ENCODE data around the gene VAMP5.
"Not testable (repeated sequence)": the region's sequence is repeated elsewhere in the genome, so short reads cannot be mapped to it uniquely, and the experiment has no call there.

Gene VAMP5, protein sequence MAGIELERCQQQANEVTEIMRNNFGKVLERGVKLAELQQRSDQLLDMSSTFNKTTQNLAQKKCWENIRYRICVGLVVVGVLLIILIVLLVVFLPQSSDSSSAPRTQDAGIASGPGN

DNA sequence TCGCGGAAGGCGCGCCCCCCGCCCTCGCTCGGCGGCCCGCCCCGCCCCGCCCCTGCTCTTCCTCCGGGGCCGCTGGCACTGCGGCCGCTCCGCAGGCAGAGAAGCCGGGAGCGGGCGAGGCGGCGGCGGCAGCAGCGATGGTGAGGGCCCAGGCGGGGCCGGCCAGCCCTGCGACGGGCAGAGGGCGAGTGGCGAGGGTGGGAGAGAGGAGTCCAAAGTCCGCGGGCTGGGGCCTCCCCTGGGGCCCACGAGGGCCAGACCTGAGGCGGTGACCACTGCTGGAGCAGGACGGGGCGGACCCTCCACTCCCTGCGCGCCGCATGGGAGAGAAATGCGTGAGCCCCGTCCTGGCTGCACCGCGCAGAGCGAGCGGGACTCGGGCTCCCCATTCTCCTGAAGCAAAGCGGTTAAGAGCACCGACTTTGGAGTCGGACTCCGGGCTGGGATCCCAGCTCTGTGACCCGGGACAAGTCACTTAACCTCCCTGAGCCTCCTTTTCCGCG is at the start of gene VAMP5:
VAMP5 (plus strand) TSS at position 78 of the 503 bp plus-strand sequence; CDS start at position 138, 60 bp downstream.
- no peak for DNase-seq

DNA sequence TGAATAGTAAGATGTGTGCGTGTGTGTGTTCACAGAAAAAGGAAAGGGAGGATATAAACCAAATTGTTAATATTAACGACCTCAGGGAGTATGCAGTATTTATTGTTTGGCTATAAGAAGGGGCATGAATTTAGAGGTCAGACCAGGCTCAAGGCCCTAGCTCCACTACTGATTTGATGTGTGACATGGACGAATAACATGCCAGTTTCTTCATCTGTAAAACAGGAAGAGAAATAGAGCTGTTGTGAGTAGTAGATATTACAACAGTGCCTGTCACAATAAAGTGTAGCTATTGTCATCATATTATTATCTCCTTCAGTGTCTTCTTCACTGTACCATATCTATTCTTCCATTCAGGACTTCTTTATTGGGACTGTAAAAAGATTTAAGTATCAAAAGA is 49.4 kb upstream of the VAMP5 start:
- no peak for DNase-seq

DNA sequence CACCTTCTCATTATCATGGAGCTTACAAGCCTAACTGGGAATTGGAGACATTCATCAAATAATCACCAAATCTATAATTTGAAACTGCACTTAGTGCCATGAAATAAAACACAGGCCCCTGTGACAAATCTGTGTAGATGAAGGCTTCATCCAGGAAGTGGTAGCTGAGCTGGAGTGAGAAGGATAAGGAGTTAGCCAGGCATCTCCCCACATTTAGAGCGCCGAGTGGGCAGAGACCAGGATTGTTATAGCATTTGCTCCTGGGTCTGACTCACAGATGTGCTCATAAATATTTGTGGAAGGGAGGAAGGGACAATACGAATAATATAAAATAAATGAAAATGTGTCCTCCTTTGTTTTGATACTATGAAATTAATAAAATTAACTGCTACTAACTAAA is 47.8 kb upstream of the VAMP5 start:
- DNase-seq, result no peak

- peak; percentile 62 for DNase-seq
These were observed 46.4 kb upstream of the VAMP5 start for GRCh38 chr2:85537600-85538506.

GRCh38 chr2:85538507-85539360 is 45.5 kb upstream of the VAMP5 start, which contains the start of gene MAT2A:
TSS of gene MAT2A (plus strand) at chr2:85539168. CDS start at chr2:85539288, 120 bp downstream.
- peak; percentile 93 for DNase-seq

GRCh38 chr2:85539361-85540132 is 44.7 kb upstream of the VAMP5 start:
- DNase-seq, result peak; percentile 60

DNA sequence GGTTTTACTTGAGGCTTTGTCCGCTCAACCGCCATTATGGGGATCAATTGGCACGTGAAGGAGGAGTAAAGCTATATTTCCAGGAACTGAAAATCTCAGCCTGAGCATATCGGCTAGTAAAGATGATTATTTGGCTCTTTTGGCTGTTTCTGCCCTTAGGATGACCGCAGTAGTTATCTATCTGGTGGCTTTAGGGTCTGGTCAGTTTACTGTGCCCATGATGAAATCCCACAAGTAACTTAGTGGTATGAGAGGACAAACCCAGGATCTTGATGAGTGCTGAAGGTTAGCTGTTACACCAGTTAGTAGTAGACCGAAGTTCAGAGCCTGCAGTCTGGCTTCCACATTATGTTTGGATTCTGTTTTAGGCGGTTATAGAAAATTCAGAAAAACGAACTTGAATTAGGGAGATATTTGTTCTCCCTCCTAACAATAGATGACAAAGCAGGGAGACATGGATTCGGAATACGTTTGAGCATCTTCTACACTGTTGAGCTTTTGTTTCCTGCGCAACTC is 44.0 kb upstream of the VAMP5 start:
- no peak for DNase-seq

GRCh38 chr2:85541262-85541661 is 43.0 kb upstream of the VAMP5 start:
- DNase-seq, result no peak

DNA sequence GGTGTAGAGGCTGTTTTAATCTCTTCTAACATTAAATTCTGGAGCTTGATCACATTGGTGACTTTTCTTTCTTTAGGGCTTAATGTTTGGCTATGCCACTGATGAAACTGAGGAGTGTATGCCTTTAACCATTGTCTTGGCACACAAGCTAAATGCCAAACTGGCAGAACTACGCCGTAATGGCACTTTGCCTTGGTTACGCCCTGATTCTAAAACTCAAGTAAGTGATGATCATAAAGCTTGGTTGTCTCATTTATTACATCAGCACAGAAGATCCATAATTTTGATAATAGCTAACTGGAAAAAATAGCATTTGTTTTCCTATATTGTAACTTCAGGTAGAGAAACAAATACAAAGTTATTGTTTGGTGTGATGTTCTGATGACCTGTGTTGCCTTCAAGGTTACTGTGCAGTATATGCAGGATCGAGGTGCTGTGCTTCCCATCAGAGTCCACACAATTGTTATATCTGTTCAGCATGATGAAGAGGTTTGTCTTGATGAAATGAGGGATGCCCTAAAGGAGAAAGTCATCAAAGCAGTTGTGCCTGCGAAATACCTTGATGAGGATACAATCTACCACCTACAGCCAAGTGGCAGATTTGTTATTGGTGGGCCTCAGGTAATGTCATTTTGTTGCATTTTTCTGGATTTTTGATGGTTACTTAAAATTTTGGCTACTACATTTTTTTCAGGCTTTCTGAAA is 42.3 kb upstream of the VAMP5 start:
- DNase-seq, result no peak

GRCh38 chr2:85542777-85543176 is 41.5 kb upstream of the VAMP5 start:
- DNase-seq, result no peak

DNA sequence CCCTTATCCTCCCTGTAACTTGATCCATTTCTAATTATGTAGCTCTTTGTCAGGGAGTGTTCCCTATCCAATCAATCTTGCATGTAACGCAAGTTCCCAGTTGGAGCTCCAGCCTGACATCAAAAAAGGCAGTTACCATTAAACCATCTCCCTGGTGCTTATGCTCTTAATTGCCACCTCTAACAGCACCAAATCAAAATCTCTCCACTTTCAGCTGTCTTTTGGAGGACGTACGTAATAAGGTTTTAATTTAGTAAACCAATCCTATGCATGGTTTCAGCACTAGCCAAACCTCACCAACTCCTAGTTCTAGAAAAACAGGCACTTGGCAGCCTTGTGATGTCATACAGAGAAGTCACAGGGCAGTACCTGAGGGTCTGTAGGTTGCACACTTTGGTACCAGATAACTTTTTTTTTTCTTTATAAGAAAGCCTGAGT is 40.0 kb upstream of the VAMP5 start:
- DNase-seq, result peak; percentile 58

GRCh38 chr2:85544915-85545779 is 39.1 kb upstream of the VAMP5 start:
- not testable (repeated sequence) for DNase-seq

DNA sequence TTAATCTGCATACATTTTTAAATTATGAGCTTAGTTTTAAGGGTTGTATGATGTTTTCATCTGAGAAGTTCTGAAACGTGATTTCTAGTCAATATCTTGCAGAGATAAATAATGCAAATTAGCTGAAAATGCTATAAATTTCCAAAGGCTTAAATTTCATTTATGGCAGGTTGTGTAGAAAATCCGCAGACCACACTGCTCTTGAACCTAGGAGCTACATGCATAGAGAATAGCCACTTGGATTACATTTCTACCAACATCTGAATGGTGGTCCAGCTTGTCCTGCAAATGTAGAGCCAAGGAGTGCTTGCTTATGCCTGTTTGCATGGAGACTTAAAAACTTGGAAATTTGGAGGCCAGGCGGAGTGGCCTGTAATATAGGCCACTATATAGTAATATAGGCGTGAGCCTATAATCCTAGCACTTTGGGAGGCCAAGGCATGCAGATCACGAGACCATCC is 38.4 kb upstream of the VAMP5 start:
- no peak for DNase-seq

DNA sequence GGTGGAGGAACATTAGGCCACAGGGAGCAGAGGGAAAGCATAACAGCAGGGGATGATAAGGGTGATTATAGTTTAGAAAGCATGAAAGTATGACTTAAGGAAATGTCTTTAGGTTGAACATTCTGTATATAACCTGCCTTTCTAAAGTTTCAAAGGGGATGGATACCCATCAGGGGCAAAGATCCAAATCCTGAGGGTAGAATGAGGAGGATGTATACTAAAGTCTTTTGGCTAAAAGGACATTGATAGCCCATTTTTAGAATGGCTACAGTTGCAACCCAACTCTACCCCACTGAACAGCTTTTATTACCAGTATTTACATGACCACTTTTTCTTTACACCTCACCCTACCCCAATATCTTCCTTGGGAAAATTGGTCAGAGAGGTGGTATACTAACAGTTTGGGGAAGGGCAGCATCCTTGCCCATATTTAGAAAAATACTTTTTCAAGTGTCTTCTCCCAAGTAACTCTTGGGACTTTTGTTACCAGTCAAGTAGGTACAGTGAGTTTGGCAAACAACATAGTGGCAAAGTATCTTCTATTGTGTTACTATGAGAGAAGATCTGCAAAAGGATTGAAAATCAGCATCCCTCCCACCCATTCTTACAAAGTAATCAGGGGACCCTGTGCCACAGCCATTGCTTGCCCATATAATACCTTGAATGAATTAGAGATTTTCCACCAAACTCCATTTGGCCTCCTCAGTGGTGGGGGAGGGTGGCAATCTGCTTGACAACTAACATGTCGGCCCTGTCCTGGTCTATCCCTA is 37.0 kb upstream of the VAMP5 start:
- DNase-seq, result no peak

GRCh38 chr2:85547859-85548607 is 36.2 kb upstream of the VAMP5 start:
- DNase-seq, result no peak

DNA sequence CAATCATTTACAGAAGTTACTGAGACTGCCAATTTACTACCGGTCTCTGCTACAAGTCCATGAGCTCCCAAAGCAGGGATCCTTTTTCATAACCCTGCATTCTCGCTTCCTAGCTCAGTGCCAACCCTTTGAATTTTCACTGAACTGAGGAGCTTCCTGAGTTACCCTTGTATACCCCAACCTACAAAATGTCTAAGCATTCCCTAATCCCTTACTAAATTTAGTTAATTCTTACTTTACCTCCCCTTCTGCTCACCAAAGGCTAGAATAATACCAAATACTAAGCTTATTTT is 35.7 kb upstream of the VAMP5 start:
- no peak for DNase-seq

DNA sequence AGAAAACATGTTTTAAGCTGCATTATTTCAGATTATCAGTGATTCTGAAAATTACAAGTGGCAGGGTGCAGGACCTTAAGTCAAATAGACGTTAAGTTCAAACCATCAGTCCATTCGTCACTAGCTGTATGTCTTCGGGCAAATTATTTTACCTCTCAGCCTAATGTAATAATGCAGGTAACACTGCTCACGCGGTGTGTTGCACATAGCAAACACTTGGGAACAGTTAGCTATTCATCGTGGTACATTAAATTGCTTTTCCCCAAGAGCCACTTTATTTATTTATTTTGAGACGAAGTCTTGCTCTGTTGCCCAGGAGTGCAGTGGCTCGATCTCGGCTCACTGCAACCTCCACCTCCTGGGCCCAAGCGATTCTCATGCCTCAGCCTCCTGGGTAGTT is 35.1 kb upstream of the VAMP5 start:
- DNase-seq, result no peak

GRCh38 chr2:85549826-85550225 is 34.4 kb upstream of the VAMP5 start:
- no peak for DNase-seq

DNA sequence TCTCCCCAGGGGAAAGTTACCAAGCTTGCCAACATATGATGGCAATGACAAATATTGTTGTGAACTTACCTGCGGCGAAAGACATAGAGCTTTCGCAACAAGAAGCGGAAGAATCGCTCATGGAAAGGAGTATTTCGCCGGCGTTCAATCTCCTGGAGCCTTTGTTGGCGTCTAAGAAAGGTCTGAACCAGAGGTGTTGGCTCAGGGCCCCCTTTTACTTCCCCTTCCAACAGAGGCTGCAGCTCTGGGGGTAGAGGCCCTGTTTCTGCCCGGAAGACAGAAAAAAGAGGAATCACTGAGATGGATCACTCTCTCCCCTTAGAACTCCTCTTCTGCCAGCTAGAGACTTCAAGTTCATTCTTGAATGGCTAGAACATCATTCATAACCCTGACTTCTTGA is 33.7 kb upstream of the VAMP5 start:
- no peak for DNase-seq
